Neural progenitor cell (in vitro differentiated cells): Measurements from ENCODE around the gene PODN.
A peak's percentile ranks its signal among the peaks of the same experiment; 100 is the strongest.

Experiments
- CTCF ChIP-seq: fragments of 200-600 bp; sonication (generic); IDR thresholded peaks from 2 replicates; pipeline ENCODE4 v1.5.1; 2017; ENCODE audit warnings: antibody characterized with exemption, mild to moderate bottlenecking
- EZH2phosphoT487 ChIP-seq: fragments of 200-600 bp; sonication (generic); IDR thresholded peaks from 2 replicates; pipeline ENCODE4 v1.6.1; 2017; ENCODE audit warnings: antibody characterized with exemption

- peak; percentile 45 for TF ChIP-seq CTCF
- TF ChIP-seq EZH2phosphoT487 = no peak
Observed at GRCh38 chr1:53087332-53088285, 25.6 kb downstream of the PODN start.
